ENCODE data around the gene TSPAN17. TPM values are rescaled to one million over a fixed set of nuclear protein-coding genes. Genes with fewer than 3 reads are reported as not detected.

TSPAN17 gene
- total and polyA plus RNA-seq, 3 experiments from 2014 or later, result 26.2 to 38.8 (median 37.4) TPM

- H3K4me1 Mint-ChIP-seq, result no peaks in the 10 kb centered on the region
- Histone ChIP-seq H3K4me3 (ENCODE audit: low read length) (no peak overlapping the region), H3K9me3 (ENCODE audit: low read length) (no peaks in the 10 kb centered on the region), H3K27ac (ENCODE audit: low read depth, low read length) (no peak overlapping the region), H3K27me3 (ENCODE audit: insufficient read depth, low read length, poor library complexity, severe bottlenecking) (no peaks in the 10 kb centered on the region), H3K36me3 (ENCODE audit: insufficient read depth, low read length) (no peaks in the 10 kb centered on the region), H3K4me1 (ENCODE audit: insufficient read depth, low read length) (no peaks in the 10 kb centered on the region)
- ChIA-PET POLR2A (no interaction called here), CTCF (no interaction called here)
- H3K9me3 Mint-ChIP-seq, result no peaks in the 10 kb centered on the region
- H3K27me3 Mint-ChIP-seq, result peaks cover 14 to 48% of the 10 kb centered on the region in 2 donors
- DNase-seq, result no peak
- H3K36me3 Mint-ChIP-seq, result no peaks in the 10 kb centered on the region
- no peak overlapping the region for H3K4me3 Mint-ChIP-seq
- H3K27ac Mint-ChIP-seq, result no peak overlapping the region
Measured at GRCh38 chr5:176703857-176704256, 56.6 kb downstream of the TSPAN17 start.

DNA sequence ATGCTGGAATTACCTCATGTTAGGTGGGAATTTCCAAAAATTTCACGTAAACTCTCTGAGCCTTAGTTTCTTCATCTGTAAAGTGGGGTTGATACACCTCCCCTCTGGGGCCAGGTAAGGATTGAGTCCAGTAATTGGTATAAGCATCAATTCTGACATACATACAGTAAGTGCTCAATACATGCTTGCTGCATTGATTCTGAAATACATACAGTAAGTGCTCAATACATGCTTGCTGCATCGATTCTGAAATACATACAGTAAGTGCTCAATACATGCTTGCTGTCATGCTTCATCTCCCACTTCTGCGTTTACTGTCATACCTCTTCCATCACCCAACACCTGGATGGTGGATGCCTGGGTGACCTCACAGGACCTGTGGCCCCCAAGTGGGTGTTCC, 57.1 kb downstream of the TSPAN17 start:
- Mint-ChIP-seq H3K4me1 (no peaks in the 10 kb centered on the region), H3K4me3 (no peak overlapping the region), H3K27me3 (peaks cover 13 to 49% of the 10 kb centered on the region in 2 donors), H3K36me3 (no peaks in the 10 kb centered on the region), H3K9me3 (no peaks in the 10 kb centered on the region), H3K27ac (no peak overlapping the region)
- H3K4me1 ChIP-seq (ENCODE audit: insufficient read depth, low read length), result no peaks in the 10 kb centered on the region
- ChIA-PET CTCF (no interaction called here), POLR2A (no interaction called here)
- H3K9me3 ChIP-seq (ENCODE audit: low read length), result no peaks in the 10 kb centered on the region
- no peak overlapping the region for H3K4me3 ChIP-seq (ENCODE audit: low read length)
- H3K36me3 ChIP-seq (ENCODE audit: insufficient read depth, low read length), result no peaks in the 10 kb centered on the region
- no peaks in the 10 kb centered on the region for H3K27me3 ChIP-seq (ENCODE audit: insufficient read depth, low read length, poor library complexity, severe bottlenecking)
- no peak overlapping the region for H3K27ac ChIP-seq (ENCODE audit: low read depth, low read length)
- DNase-seq, result no peak

- Histone ChIP-seq H3K9me3 (ENCODE audit: low read length) (no peaks in the 10 kb centered on the region), H3K36me3 (ENCODE audit: insufficient read depth, low read length) (no peaks in the 10 kb centered on the region), H3K27ac (ENCODE audit: low read depth, low read length) (no peak overlapping the region), H3K27me3 (ENCODE audit: insufficient read depth, low read length, poor library complexity, severe bottlenecking) (no peaks in the 10 kb centered on the region), H3K4me1 (ENCODE audit: insufficient read depth, low read length) (no peaks in the 10 kb centered on the region), H3K4me3 (ENCODE audit: low read length) (no peak overlapping the region)
- H3K4me1 Mint-ChIP-seq, result no peaks in the 10 kb centered on the region
- H3K36me3 Mint-ChIP-seq, result no peaks in the 10 kb centered on the region
- ChIA-PET CTCF (no interaction called here), POLR2A (no interaction called here)
- no peaks in the 10 kb centered on the region for H3K9me3 Mint-ChIP-seq
- H3K27me3 Mint-ChIP-seq, result peaks cover 13 to 48% of the 10 kb centered on the region in 2 donors
- no peak for DNase-seq
- no peak overlapping the region for H3K27ac Mint-ChIP-seq
- H3K4me3 Mint-ChIP-seq, result no peak overlapping the region
Measured at GRCh38 chr5:176704817-176705216, 57.5 kb downstream of the TSPAN17 start.

Other genes with a start within 250 kb of the TSPAN17 start
- 10 to 100 TPM; 62.0 to 66.4 TPM for gene CLTB, start 230.9 kb upstream of the TSPAN17 start, total RNA-seq
- 96.3 TPM for gene CLTB, start 230.9 kb upstream of the TSPAN17 start, polyA plus RNA-seq
- 10 to 100 TPM; 45.1 to 45.2 TPM for gene FAF2, start 199.1 kb upstream of the TSPAN17 start, total RNA-seq
- 13.5 TPM for gene FAF2, start 199.1 kb upstream of the TSPAN17 start, polyA plus RNA-seq
- gene RNF44, start 110.1 kb upstream of the TSPAN17 start, total RNA-seq, result 10 to 100 TPM; 54.6 to 56.8 TPM
- gene RNF44, start 110.1 kb upstream of the TSPAN17 start, polyA plus RNA-seq, result 4.3 TPM
- 1 to 10 TPM in 1 of 2 experiments, under 1 TPM in 1; 0.49 to 1.1 TPM for gene CDHR2, start 98.1 kb upstream of the TSPAN17 start, total RNA-seq
- not detected for gene CDHR2, start 98.1 kb upstream of the TSPAN17 start, polyA plus RNA-seq
- gene GPRIN1, start 37.3 kb upstream of the TSPAN17 start, total RNA-seq, result 1 to 10 TPM; 2.3 to 2.7 TPM
- gene GPRIN1, start 37.3 kb upstream of the TSPAN17 start, polyA plus RNA-seq, result 0.43 TPM
- gene SNCB, start 16.9 kb upstream of the TSPAN17 start, total RNA-seq, result not detected
- not detected for gene SNCB, start 16.9 kb upstream of the TSPAN17 start, polyA plus RNA-seq
- not detected for gene EIF4E1B, start 16.8 kb upstream of the TSPAN17 start, total RNA-seq
- gene EIF4E1B, start 16.8 kb upstream of the TSPAN17 start, polyA plus RNA-seq, result not detected
- not detected for gene UNC5A, start 163.1 kb downstream of the TSPAN17 start, total RNA-seq
- gene UNC5A, start 163.1 kb downstream of the TSPAN17 start, polyA plus RNA-seq, result not detected